ENCODE data around the gene SLIT1.

The SLIT1 gene

GRCh38 chr10:96986200-96986856 lies 199.4 kb downstream of the SLIT1 start:
- no peak for DNase-seq

GRCh38 chr10:96984541-96985131 lies 201.1 kb downstream of the SLIT1 start:
- DNase-seq: peak in 8 of 56 donors; percentile 4 to 40 (median 26)

- no peak for DNase-seq
Observed at GRCh38 chr10:96982149-96982930, 203.4 kb downstream of the SLIT1 start.

GRCh38 chr10:96978621-96979154 lies 207.1 kb downstream of the SLIT1 start:
- DNase-seq: no peak

GRCh38 chr10:96975136-96975535 lies 210.6 kb downstream of the SLIT1 start:
- no peak for DNase-seq

GRCh38 chr10:96973809-96974747 lies 211.7 kb downstream of the SLIT1 start:
- no peak for DNase-seq

GRCh38 chr10:96972264-96972663 lies 213.5 kb downstream of the SLIT1 start:
- no peak for DNase-seq

GRCh38 chr10:96971324-96971723 lies 214.4 kb downstream of the SLIT1 start:
- DNase-seq: no peak

- DNase-seq: no peak
Observed at GRCh38 chr10:96968682-96969423, 216.9 kb downstream of the SLIT1 start.

- DNase-seq: no peak
Observed at GRCh38 chr10:96967847-96968246, 217.9 kb downstream of the SLIT1 start.

- DNase-seq: no peak
Observed at GRCh38 chr10:96964131-96964530, 221.6 kb downstream of the SLIT1 start.

- no peak for DNase-seq
Observed at GRCh38 chr10:96960872-96961271, 224.9 kb downstream of the SLIT1 start.

GRCh38 chr10:96959733-96960132 lies 226.0 kb downstream of the SLIT1 start:
- DNase-seq: no peak

GRCh38 chr10:96958071-96958470 lies 227.7 kb downstream of the SLIT1 start:
- DNase-seq: no peak

- DNase-seq: no peak
Observed at GRCh38 chr10:96955794-96956193, 230.0 kb downstream of the SLIT1 start.

- no peak for DNase-seq
Observed at GRCh38 chr10:96951954-96952353, 233.8 kb downstream of the SLIT1 start.

GRCh38 chr10:96949039-96949683 lies 236.6 kb downstream of the SLIT1 start:
- no peak for DNase-seq
